ENCODE results near the gene LRRC55. TPM values are rescaled to one million over a fixed set of nuclear protein-coding genes. Genes with fewer than 3 reads are reported as not detected.

The LRRC55 gene
- total RNA-seq, 1 experiment from 2014 or later = not detected

DNA sequence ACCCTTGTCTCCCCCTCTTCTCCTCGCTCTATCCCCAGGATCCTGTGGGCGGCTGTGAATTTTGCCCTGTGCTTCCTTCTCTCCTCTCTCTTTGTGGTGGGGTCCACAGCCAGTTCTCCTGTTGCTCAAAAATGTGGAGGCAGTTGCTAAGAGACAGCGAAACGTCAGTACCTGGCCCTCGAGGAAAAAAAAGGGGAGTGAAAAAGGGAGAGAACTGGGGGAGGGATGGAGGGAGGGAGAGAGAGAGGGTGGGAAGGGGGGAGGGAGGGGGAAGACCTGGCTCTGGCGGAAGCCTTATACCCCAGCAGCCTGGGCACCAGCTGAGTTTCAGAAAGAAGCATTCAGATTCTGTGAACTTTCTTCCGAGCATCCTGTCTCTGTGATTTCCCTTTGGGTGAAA lies 2.1 kb upstream of the LRRC55 start:
- no peaks in the 10 kb centered on the region for H3K9me3 ChIP-seq (ENCODE audit: low read length)
- no peak overlapping the region for H2AFZ ChIP-seq (ENCODE audit: low read length)
- no peaks in the 10 kb centered on the region for H3K9me2 ChIP-seq (replicated peaks; ENCODE audit: insufficient read depth, low read length)
- no peak overlapping the region for H3K4me2 ChIP-seq (ENCODE audit: low read depth, low read length, poor library complexity, severe bottlenecking)
- no peak for DNase-seq
- no peak overlapping the region for H3K27ac ChIP-seq (ENCODE audit: low read length)
- H3K27me3 ChIP-seq (ENCODE audit: low read length) = no peaks in the 10 kb centered on the region
- no peak overlapping the region for H3K9ac ChIP-seq (ENCODE audit: low read length)
- H3K79me2 ChIP-seq (ENCODE audit: low read length) = no peaks in the 10 kb centered on the region
- H4K20me1 ChIP-seq (ENCODE audit: insufficient read depth, low read depth, low read length) = no peaks in the 10 kb centered on the region
- H3K4me1 ChIP-seq (ENCODE audit: low read length) = no peaks in the 10 kb centered on the region
- H3K4me3 ChIP-seq (ENCODE audit: low read length) = no peak overlapping the region
- no peaks in the 10 kb centered on the region for H3K36me3 ChIP-seq (ENCODE audit: insufficient read depth, low read length)

DNA sequence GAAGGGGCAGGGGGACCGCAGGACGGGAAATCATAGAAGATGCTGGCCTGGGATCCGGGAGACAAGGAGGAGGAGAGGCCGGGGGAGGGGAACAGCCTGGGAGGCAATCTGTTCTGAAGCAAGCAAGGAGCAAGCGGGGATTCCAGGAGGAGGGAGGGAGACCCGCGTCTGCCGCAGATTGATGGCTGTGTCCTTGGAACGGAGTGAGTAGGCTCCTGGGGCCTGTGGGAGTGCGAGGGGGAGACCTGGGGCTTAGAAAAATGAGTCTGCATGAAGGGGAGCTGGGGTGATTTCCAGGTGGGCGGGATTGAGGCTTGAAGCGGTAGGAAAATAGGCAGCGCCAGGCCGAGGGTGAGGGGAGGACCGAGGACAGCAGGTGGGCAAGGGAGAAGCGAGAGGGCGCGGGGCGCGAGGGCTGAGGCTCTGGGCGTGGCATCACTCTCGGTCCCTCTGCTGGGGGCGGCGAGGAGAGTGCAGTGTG lies 1.6 kb upstream of the LRRC55 start:
- no peaks in the 10 kb centered on the region for H3K36me3 ChIP-seq (ENCODE audit: insufficient read depth, low read length)
- no peak overlapping the region for H3K27ac ChIP-seq (ENCODE audit: low read length)
- peak; percentile 37 for DNase-seq
- H3K9me2 ChIP-seq (replicated peaks; ENCODE audit: insufficient read depth, low read length) = no peaks in the 10 kb centered on the region
- no peaks in the 10 kb centered on the region for H3K27me3 ChIP-seq (ENCODE audit: low read length)
- no peaks in the 10 kb centered on the region for H4K20me1 ChIP-seq (ENCODE audit: insufficient read depth, low read depth, low read length)
- H3K79me2 ChIP-seq (ENCODE audit: low read length) = no peaks in the 10 kb centered on the region
- H3K4me3 ChIP-seq (ENCODE audit: low read length) = no peak overlapping the region
- H3K4me1 ChIP-seq (ENCODE audit: low read length) = no peaks in the 10 kb centered on the region
- no peak overlapping the region for H3K4me2 ChIP-seq (ENCODE audit: low read depth, low read length, poor library complexity, severe bottlenecking)
- no peak overlapping the region for H3K9ac ChIP-seq (ENCODE audit: low read length)
- no peaks in the 10 kb centered on the region for H3K9me3 ChIP-seq (ENCODE audit: low read length)
- no peak overlapping the region for H2AFZ ChIP-seq (ENCODE audit: low read length)

DNA sequence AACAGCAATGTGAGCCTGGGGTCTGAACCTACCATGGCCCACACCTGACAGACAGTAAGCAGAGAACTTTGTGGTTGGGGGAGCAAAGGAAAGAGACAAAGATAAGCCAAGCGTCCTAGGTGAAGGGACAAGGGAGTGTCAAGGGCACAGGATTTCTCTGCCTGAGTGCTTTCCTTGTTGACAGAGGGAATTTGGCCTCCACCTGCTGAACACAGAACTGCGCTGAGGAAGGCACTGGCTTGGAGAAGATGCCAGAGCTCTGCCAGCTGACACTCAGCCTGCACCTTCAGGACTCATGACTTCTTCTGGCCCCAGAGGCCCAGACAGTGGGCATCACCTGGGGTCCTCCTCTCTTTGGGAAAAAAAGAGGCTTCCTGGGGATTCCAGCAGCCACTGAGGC lies 789 bp upstream of the LRRC55 start:
- H3K4me1 ChIP-seq (ENCODE audit: low read length) = no peaks in the 10 kb centered on the region
- no peak overlapping the region for H2AFZ ChIP-seq (ENCODE audit: low read length)
- no peaks in the 10 kb centered on the region for H3K79me2 ChIP-seq (ENCODE audit: low read length)
- H3K4me3 ChIP-seq (ENCODE audit: low read length) = no peak overlapping the region
- H3K9me3 ChIP-seq (ENCODE audit: low read length) = no peaks in the 10 kb centered on the region
- no peaks in the 10 kb centered on the region for H3K36me3 ChIP-seq (ENCODE audit: insufficient read depth, low read length)
- H3K9ac ChIP-seq (ENCODE audit: low read length) = no peak overlapping the region
- no peaks in the 10 kb centered on the region for H3K9me2 ChIP-seq (replicated peaks; ENCODE audit: insufficient read depth, low read length)
- no peak overlapping the region for H3K27ac ChIP-seq (ENCODE audit: low read length)
- H3K4me2 ChIP-seq (ENCODE audit: low read depth, low read length, poor library complexity, severe bottlenecking) = no peak overlapping the region
- H4K20me1 ChIP-seq (ENCODE audit: insufficient read depth, low read depth, low read length) = no peaks in the 10 kb centered on the region
- H3K27me3 ChIP-seq (ENCODE audit: low read length) = no peaks in the 10 kb centered on the region
- peak; percentile 10 for DNase-seq

DNA sequence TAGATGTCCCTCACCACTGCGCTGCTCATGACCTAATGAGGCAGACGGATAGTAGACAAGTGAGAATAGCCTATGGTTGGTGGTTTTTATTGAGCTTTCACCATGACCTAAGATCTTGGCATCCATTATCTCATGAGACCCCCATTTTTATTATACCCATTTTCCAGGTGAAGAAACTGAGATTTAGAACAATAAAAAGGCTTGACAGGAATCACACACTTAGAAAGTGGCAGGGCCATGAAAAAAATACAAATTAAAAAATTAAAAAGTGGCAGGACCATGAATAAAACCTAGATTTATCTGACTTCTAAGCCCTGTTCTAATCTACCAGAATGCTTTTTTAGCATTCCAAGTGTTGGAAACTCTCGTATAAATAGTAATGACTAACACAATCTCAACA lies 1.1 kb downstream of the LRRC55 start:
- Histone ChIP-seq H2AFZ (ENCODE audit: low read length) (no peak overlapping the region), H3K4me3 (ENCODE audit: low read length) (no peak overlapping the region), H3K4me1 (ENCODE audit: low read length) (no peaks in the 10 kb centered on the region), H3K27me3 (ENCODE audit: low read length) (no peaks in the 10 kb centered on the region), H3K9ac (ENCODE audit: low read length) (no peak overlapping the region), H3K9me2 (replicated peaks; ENCODE audit: insufficient read depth, low read length) (no peaks in the 10 kb centered on the region), H3K36me3 (ENCODE audit: insufficient read depth, low read length) (no peaks in the 10 kb centered on the region), H3K9me3 (ENCODE audit: low read length) (no peaks in the 10 kb centered on the region), H4K20me1 (ENCODE audit: insufficient read depth, low read depth, low read length) (no peaks in the 10 kb centered on the region), H3K4me2 (ENCODE audit: low read depth, low read length, poor library complexity, severe bottlenecking) (no peak overlapping the region), H3K27ac (ENCODE audit: low read length) (no peak overlapping the region), H3K79me2 (ENCODE audit: low read length) (no peaks in the 10 kb centered on the region)
- no peak for DNase-seq

DNA sequence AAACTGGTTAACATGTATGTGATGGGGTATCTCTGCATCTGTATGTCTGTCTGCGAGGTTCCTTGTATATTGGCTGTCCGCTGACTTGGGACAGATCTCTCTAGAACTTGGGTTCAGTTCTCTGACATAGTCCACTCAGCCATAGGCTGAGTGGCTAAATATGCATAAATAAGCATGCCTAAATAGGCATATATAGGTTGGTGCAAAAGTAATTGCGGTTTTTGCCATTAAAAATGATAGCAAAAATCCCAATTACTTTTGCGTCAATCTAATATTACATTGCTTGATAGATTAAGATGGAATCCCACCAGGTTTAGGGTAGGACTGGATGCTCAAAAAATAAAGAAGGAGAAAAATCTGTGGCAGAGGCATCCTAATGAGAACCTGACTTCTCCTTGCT lies 8.8 kb downstream of the LRRC55 start:
- Histone ChIP-seq H2AFZ (ENCODE audit: low read length) (no peak overlapping the region), H3K27ac (ENCODE audit: low read length) (no peak overlapping the region), H3K9me2 (replicated peaks; ENCODE audit: insufficient read depth, low read length) (no peaks in the 10 kb centered on the region), H3K4me2 (ENCODE audit: low read depth, low read length, poor library complexity, severe bottlenecking) (no peak overlapping the region), H3K4me1 (ENCODE audit: low read length) (no peaks in the 10 kb centered on the region), H3K4me3 (ENCODE audit: low read length) (no peak overlapping the region), H4K20me1 (ENCODE audit: insufficient read depth, low read depth, low read length) (no peaks in the 10 kb centered on the region), H3K9me3 (ENCODE audit: low read length) (no peaks in the 10 kb centered on the region), H3K9ac (ENCODE audit: low read length) (no peak overlapping the region), H3K79me2 (ENCODE audit: low read length) (no peaks in the 10 kb centered on the region), H3K36me3 (ENCODE audit: insufficient read depth, low read length) (no peaks in the 10 kb centered on the region), H3K27me3 (ENCODE audit: low read length) (no peaks in the 10 kb centered on the region)
- no peak for DNase-seq

DNA sequence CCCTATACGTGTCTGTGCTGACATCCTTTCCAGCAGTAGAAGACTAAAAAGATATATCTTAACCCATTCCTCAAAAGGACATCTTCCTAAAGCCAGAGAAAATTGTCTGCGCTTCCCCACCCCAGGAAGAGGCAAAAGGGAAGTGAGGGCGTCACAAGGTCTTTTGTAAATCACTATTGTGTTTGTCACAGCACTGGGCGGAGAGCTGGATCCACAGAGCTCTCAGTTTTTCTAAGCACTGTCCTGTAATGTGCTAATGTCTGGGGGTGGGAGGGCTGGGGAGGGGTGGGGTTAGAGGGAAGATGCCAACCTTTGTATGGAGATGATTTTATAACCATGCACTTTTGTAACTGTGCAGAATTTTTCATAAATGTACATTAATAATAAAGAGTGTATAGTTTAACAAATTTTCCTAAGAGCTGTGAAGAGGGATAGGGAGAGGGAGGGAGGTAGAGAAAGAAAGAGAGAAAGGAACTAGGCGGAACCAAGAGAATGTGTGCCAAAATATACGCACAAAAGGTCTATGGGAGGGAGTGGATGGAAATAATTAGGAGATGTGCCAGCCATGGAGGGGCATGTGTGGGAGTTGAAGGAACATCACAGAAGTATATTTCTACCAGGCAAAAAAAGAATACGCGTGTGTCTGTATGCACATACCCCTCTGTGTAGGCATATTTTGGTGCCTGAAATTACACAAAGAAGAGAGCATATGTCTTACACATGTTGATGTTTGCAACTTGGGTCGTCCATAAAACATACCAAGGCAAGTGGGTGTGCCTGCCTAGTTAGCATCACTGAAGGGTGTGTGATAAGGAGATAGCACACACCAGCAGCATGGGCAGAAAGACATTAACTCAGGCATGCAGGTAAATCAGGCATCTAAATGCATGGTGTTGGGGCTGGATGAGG lies 9.8 kb downstream of the LRRC55 start:
- Histone ChIP-seq H3K9ac (ENCODE audit: low read length) (no peak overlapping the region), H3K27me3 (ENCODE audit: low read length) (no peaks in the 10 kb centered on the region), H3K9me3 (ENCODE audit: low read length) (no peaks in the 10 kb centered on the region), H3K9me2 (replicated peaks; ENCODE audit: insufficient read depth, low read length) (no peaks in the 10 kb centered on the region), H3K79me2 (ENCODE audit: low read length) (no peaks in the 10 kb centered on the region), H3K4me1 (ENCODE audit: low read length) (no peaks in the 10 kb centered on the region), H4K20me1 (ENCODE audit: insufficient read depth, low read depth, low read length) (no peaks in the 10 kb centered on the region), H2AFZ (ENCODE audit: low read length) (no peak overlapping the region), H3K36me3 (ENCODE audit: insufficient read depth, low read length) (no peaks in the 10 kb centered on the region), H3K27ac (ENCODE audit: low read length) (no peak overlapping the region), H3K4me2 (ENCODE audit: low read depth, low read length, poor library complexity, severe bottlenecking) (no peak overlapping the region), H3K4me3 (ENCODE audit: low read length) (no peak overlapping the region)
- DNase-seq = no peak

DNA sequence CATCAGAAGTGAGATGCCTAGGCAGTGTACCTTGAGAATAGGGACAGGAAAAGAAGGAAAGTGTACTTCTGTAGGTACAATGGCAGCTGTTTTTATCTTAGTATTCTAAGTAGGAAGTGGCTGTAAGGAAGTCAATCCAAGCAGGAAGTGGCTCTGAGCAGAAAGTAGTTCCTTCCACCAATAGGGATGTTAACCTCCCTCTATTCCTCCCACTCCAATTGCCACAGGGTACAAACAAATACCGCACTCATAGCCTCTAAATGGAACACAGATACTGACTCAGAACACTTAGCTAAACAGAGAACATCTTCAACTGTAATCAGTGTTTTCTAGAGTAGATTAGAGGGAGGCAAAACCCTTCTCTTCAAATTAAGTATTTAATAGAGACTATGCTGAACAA lies 10.6 kb downstream of the LRRC55 start:
- Histone ChIP-seq H3K4me1 (ENCODE audit: low read length) (no peaks in the 10 kb centered on the region), H4K20me1 (ENCODE audit: insufficient read depth, low read depth, low read length) (no peaks in the 10 kb centered on the region), H3K79me2 (ENCODE audit: low read length) (no peaks in the 10 kb centered on the region), H3K27ac (ENCODE audit: low read length) (no peak overlapping the region), H3K9ac (ENCODE audit: low read length) (no peak overlapping the region), H3K36me3 (ENCODE audit: insufficient read depth, low read length) (no peaks in the 10 kb centered on the region), H3K9me3 (ENCODE audit: low read length) (no peaks in the 10 kb centered on the region), H3K9me2 (replicated peaks; ENCODE audit: insufficient read depth, low read length) (no peaks in the 10 kb centered on the region), H3K4me3 (ENCODE audit: low read length) (no peak overlapping the region), H2AFZ (ENCODE audit: low read length) (no peak overlapping the region), H3K4me2 (ENCODE audit: low read depth, low read length, poor library complexity, severe bottlenecking) (no peak overlapping the region), H3K27me3 (ENCODE audit: low read length) (no peaks in the 10 kb centered on the region)
- DNase-seq = no peak

DNA sequence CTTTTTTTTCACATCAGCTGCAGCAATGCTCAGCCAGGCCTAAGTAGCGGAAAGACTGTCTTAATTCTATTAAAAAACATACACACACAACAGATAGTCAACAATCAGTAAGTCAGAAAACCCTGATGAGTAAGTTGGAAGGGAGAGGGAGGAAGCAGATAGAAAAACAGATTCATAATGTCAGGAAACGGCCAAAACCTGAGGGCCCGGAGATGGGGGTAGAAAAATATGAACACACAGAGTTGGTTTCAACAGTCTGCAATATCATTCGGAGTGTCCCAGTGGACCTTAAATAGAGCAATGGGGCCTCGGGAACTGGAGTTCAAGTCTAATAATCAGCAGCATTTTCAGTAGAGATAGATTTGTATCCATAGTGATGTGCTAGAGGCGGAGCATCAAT lies 14.8 kb downstream of the LRRC55 start:
- no peak overlapping the region for H3K9ac ChIP-seq (ENCODE audit: low read length)

More for the DNA sequence above, 14.8 kb downstream of the LRRC55 start:
- Histone ChIP-seq H2AFZ (ENCODE audit: low read length) (no peak overlapping the region), H3K4me1 (ENCODE audit: low read length) (no peaks in the 10 kb centered on the region), H3K4me2 (ENCODE audit: low read depth, low read length, poor library complexity, severe bottlenecking) (no peak overlapping the region), H3K36me3 (ENCODE audit: insufficient read depth, low read length) (no peaks in the 10 kb centered on the region), H3K27ac (ENCODE audit: low read length) (no peak overlapping the region), H3K9me3 (ENCODE audit: low read length) (no peaks in the 10 kb centered on the region), H3K4me3 (ENCODE audit: low read length) (no peak overlapping the region), H4K20me1 (ENCODE audit: insufficient read depth, low read depth, low read length) (no peaks in the 10 kb centered on the region), H3K27me3 (ENCODE audit: low read length) (no peaks in the 10 kb centered on the region), H3K9me2 (replicated peaks; ENCODE audit: insufficient read depth, low read length) (no peaks in the 10 kb centered on the region), H3K79me2 (ENCODE audit: low read length) (no peaks in the 10 kb centered on the region)
- no peak for DNase-seq
